ENCODE measurements around the gene LY86.

LY86 gene

GRCh38 chr6:6623553-6623952 lies 35.0 kb downstream of the LY86 start:
- no peak for DNase-seq (ENCODE audit: low spot score)

- no peak for DNase-seq (ENCODE audit: low spot score)
Measured at GRCh38 chr6:6624269-6624990, 35.9 kb downstream of the LY86 start.

GRCh38 chr6:6626187-6626586 lies 37.7 kb downstream of the LY86 start:
- no peak for DNase-seq (ENCODE audit: low spot score)

GRCh38 chr6:6629402-6629801 lies 40.9 kb downstream of the LY86 start:
- no peak for DNase-seq (ENCODE audit: low spot score)

GRCh38 chr6:6631053-6631452 lies 42.5 kb downstream of the LY86 start:
- no peak for DNase-seq (ENCODE audit: low spot score)

- DNase-seq (ENCODE audit: low spot score), result no peak
Measured at GRCh38 chr6:6631534-6632276, 43.2 kb downstream of the LY86 start.

GRCh38 chr6:6633898-6634734 lies 45.6 kb downstream of the LY86 start:
- DNase-seq (ENCODE audit: low spot score), result no peak

- DNase-seq (ENCODE audit: low spot score), result no peak
Measured at GRCh38 chr6:6634735-6635075, 46.2 kb downstream of the LY86 start.

- no peak for DNase-seq (ENCODE audit: low spot score)
Measured at GRCh38 chr6:6635291-6635690, 46.8 kb downstream of the LY86 start.

GRCh38 chr6:6635869-6636268 lies 47.3 kb downstream of the LY86 start:
- no peak for DNase-seq (ENCODE audit: low spot score)

GRCh38 chr6:6639572-6639971 lies 51.1 kb downstream of the LY86 start:
- no peak for DNase-seq (ENCODE audit: low spot score)

- DNase-seq (ENCODE audit: low spot score), result no peak
Measured at GRCh38 chr6:6640926-6641325, 52.4 kb downstream of the LY86 start.

GRCh38 chr6:6643398-6643797 lies 54.9 kb downstream of the LY86 start:
- DNase-seq (ENCODE audit: low spot score), result no peak

- no peak for DNase-seq (ENCODE audit: low spot score)
Measured at GRCh38 chr6:6645261-6645917, 56.9 kb downstream of the LY86 start.

- DNase-seq (ENCODE audit: low spot score), result no peak
Measured at GRCh38 chr6:6646384-6646783, 57.9 kb downstream of the LY86 start.

- DNase-seq (ENCODE audit: low spot score), result no peak
Measured at GRCh38 chr6:6646859-6647258, 58.3 kb downstream of the LY86 start.

GRCh38 chr6:6648692-6649343 lies 60.3 kb downstream of the LY86 start:
- no peak for DNase-seq (ENCODE audit: low spot score)

- no peak for DNase-seq (ENCODE audit: low spot score)
Measured at GRCh38 chr6:6649824-6650349, 61.4 kb downstream of the LY86 start.

GRCh38 chr6:6650839-6651238 lies 62.3 kb downstream of the LY86 start:
- no peak for DNase-seq (ENCODE audit: low spot score)

- DNase-seq (ENCODE audit: low spot score), result no peak
Measured at GRCh38 chr6:6651335-6651734, 62.8 kb downstream of the LY86 start.

- no peak for DNase-seq (ENCODE audit: low spot score)
Measured at GRCh38 chr6:6652932-6653331, 64.4 kb downstream of the LY86 start.

Data from CD4-positive, alpha-beta T cell treated with Interleukin-15 for 4 hours (primary cell).